Body of pancreas (tissue), 4 donors: ENCODE measurements around the gene LIN7A.

Experiments
- CTCF ChIP-seq, 7 experiments: fragments of 450-650 bp in 4 of 7; fragments of 200-600 bp in 3 of 7; sonication (generic) in 3 of 7; IDR thresholded peaks; one replicate each; pipeline ENCODE4 v1.5.1; 2016 to 2019; ENCODE audit warnings: antibody characterized with exemption in 7 of 7
- POLR2A ChIP-seq, 3 donors: fragments of 450-650 bp; IDR thresholded peaks; one replicate each; pipeline ENCODE4 v1.6.1; 2016; ENCODE audit warnings: antibody characterized with exemption in 3 of 3, mild to moderate bottlenecking in 2 of 3

DNA sequence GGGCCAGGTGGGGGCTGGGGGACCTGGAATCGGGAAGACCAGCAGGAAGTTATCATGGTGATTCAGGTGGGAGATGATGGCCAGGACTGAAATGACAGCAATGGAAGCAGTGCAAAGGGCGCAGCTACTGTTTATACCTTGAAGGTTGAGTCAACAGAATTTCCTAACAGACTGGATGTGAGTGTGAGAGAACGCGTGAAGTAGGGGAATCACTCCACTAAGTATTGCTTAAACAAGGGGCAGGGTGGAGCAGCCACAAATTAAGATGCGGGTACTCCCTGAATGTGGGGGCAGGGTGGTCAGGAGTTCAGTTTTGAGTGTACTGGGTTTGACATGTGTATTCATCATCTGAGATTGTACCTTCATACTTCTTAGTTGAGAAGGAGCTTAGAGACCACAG is 175.9 kb downstream of the LIN7A start:
- TF ChIP-seq CTCF (IDR thresholded peaks at IDR 0.05) = no peak
- TF ChIP-seq POLR2A (IDR thresholded peaks at IDR 0.05) = no peak
